Activated CD4-positive, CD25-positive, alpha-beta regulatory T cell treated with anti-CD3 and anti-CD28 coated beads, Interleukin-2, amount 50 U/mL, for 16 hours (primary cell): ENCODE measurements around the gene PIK3R6.

Experiments used
- DNase-seq: peaks from one replicate; pipeline ENCODE4 v3.0.0-alpha.2; 2020; ENCODE audit warnings: low read depth, low spot score

PIK3R6 gene, protein sequence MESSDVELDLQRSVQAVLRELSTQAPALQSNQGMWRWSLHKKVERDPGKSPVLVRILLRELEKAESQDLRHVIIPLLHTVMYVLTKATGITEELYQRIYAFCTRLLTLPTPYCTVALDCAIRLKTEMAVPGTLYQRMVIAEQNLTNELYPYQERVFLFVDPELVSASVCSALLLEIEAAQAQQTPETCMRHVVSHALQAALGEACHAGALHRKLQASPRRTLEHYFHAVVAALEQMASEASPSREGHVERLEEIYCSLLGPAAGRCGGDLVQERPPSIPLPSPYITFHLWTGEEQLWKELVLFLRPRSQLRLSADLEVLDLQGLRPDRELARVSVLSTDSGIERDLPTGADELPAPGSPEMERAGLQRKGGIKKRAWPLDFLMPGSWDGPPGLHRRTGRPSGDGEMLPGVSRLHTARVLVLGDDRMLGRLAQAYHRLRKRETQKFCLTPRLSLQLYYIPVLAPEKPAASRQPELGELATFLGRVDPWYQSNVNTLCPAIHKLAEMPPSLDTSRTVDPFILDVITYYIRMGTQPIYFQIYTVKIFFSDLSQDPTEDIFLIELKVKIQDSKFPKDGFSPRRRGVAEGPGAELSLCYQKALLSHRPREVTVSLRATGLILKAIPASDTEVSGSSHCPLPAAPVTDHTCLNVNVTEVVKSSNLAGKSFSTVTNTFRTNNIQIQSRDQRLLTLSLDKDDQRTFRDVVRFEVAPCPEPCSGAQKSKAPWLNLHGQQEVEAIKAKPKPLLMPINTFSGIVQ

DNA sequence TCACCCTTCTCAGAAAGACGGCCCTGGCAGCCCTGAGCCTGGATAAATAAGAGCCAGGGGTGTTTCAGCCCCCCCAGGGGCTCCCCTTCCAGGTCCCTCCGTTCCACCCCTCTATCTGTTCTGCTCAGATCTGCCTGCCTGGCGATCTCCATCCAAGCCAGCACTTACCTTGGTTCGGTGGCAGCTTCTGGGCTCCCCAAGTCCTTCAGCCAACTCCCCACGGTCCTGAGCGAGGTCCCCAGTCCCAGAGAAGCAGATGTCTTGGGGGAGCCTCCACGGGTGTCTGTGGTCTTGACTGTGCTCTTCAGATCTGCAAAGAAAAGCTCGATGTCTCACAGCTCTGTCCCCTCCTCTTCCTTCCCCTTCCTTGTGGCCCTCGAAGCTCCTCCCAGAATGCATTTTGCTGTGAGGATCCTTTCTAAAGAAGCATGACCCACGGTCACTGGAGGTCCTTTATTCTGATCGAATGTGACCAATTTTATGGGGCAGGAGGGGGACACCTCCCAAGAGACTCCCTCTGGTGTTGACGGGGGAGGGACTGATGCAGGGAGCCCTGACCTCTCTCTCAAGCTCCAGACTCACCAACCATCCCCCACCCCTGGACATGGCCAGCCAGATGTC is at the start of gene PIK3R6:
PIK3R6 (minus strand) TSS at position 314 of the 621 bp plus-strand sequence. CDS start 17,880 bp downstream, outside the sequence.
- DNase-seq = no peak

DNA sequence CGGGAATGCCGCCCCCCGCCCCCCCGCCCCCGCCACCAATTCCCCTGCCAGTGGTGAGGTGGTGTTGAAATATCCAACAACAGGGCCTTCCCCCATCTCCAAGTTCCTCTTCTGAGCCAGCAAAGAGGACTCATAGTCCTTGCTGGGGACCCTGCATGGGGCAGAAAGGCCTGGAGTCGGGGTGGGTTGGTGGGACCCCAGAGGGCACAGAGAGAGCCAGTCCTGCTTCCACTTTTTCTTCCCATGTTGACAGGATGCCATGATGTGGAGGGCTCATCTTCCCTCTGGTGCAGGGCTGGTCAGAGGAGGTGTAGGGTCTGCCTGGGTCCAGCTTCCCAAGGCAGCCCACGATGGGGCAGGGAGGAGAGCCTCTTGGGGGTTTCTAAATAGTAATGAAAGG is 49.0 kb upstream of the PIK3R6 start:
- no peak for DNase-seq

DNA sequence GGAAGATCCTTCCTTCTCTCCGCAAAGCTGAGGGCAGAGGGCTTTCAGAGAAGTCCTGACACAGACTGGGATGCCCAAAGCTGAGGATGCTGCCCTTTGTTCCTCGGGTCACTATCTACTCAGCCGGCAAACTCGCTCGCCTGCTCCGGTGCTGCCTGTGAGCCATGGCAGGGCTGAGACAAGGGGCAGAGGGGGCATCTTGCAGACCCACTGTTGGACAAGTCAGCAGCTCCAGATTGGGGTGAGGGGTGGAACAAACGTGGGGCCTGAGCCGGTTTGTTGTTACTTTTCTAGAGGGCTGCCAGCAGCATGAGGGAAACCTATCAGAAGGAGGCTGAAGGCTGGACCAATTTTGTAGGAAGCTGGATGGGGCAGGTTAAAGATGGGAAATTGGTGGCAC is 47.1 kb upstream of the PIK3R6 start:
- DNase-seq = no peak

DNA sequence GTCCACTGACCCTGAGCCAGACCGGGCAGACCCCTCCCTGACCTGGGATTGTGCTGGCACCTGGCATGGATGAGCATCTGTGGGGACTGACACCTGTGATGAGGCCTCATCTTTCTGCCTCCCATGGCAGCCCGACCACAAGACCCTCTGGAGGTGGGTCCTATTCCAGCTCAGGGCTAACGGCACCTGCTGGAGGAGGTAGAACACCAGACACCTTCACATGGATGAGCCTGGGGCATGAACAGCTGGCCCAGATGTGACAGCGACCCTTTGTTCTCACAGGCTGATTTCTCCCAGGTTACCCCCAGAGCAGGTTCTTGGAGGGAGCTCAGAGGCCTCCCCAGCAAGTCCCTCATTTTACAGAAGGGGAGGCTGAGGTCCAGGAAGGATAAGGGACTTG is 46.4 kb upstream of the PIK3R6 start:
- no peak for DNase-seq

DNA sequence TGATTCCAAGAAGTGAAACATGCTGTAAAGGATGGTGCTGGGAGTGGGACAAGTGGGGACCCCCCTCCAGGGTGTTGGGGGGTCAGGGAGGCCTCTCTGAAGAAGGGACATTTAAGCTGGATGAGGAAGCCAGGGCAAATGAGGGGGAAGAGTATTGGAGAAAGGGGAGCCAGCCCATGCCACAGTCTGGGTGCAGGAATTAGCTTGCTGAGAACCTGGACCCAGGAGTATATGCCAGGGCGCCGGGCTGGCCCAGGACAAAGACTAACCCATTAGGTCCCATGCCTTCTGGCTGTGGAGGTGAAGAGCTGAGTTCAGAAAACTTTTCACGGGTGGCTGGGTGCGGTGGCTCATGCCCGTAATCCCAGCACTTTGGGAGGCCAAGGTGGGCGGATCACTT is 45.6 kb upstream of the PIK3R6 start:
- DNase-seq = no peak

DNA sequence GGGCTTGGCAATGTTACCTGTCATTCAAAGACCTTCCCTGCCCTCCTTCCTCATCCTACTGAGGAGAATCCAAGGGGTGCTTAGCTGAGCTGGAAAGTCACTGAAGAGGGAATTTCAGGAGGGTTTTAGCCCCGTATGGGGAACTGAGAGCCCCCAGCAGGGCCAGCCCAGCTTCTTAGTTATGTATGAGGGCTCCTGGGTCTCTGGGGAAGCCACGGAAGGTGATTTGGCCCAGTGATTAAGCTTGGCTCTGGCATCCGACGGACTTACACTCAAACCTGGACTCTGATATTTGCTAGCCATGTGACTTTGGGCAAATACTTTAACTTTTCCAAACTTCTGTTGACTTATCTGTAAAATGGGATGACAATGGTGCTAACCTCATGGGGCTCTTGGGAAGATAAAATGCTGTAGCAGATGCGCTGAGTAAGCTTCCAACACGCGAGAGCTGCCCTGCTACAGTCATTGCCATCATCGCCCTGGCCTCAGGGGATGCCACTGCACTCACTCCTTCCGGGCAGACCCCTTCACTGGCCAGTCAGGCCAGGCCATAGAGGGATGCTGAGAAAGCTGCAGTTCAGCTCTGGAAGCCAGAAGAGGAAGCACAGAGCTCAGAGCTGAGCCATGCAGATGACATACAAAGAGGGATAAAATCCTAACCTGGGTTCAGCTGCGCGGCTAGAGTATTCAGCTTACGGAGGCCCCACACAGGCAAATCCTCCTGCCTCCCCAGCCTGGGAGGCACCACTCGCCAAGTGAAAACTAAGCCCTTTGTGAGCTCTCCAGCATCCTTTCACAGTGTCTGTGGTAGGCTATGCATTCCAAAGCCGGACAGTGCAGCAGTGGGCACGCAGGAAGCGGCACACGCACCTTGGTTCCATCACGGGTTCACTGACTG is 44.9 kb upstream of the PIK3R6 start:
- no peak for DNase-seq

DNA sequence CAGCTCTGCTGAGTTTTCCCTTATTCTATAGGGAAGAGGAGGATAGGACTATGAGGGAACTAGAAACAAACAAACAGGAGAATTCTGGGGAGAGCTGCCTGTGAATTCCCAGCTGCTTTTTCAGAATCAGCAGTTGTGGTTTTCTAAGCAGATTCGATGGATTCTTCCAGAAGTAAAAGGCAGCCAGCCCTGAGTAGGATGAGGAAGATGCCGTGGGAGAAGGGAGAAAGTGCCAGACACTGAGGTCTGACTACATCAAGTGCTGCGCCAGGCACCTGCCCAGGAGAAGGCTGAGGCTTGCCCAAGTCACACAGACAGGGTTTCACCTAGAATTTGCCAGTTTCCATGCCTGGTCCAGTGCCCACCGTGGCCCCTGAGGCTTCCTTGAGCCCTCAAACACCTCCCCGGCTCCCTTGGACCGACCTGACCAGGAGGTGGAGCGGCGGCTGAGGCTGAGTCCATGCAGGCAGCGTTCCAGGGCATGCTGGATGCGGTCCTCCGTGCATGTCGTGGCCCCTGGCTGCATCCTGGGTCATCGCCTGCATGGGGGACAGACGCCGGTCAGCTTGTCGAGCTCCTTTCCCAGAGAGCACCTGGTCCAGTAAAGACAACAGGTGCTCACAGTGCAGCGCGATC is 43.6 kb upstream of the PIK3R6 start:
- no peak for DNase-seq

DNA sequence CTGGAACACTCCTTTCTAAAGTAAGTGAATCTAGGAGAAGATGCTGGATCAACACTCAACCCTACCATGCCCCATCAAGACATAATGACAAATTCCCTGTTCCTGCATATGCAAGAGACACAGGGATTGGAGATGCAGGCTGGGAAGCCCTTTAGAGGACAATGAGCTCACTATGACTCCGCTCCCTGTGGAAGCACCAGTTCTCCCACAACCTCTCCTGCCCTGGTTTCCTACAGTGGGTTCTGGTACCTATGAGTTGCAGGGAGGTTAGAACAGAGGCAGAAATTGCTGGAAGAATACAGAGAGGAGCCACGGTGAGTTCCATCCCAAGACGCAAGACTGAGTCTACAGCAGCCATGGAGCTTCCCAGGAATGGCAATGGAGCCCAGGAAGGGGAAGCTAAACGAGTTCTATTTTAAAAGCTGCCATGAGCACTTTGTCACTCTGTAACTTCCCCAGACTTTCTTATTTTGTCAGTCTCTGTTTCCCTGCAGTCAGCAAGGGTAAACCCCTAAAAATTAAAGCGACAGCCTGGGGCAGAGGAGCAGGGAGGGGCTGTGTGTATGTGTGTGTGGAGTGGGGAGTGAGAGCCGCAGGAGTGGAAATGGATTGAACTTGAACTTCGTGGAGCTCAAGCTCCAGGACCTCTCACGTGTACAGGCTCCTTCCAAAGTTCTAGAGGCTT is 42.3 kb upstream of the PIK3R6 start:
- no peak for DNase-seq

DNA sequence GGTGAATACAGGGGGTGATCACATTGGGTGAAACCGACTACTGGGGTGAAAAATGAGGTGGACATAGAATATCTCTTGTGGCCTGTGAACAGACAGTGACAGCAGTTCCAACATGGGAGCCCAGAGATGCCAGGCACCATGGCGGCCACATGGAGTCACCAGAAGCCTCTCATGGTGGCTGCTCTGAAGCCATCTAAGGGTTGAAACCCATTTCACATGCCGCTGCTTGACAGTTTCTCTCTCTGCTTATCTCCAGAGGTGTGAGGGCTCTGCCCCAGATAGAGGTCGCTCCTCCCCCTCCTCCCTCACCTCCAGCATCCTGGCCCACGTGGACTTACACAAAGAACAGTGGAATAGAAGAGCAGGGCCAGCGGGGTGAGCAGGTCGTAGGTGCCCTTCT is 37.9 kb upstream of the PIK3R6 start:
- DNase-seq = no peak

DNA sequence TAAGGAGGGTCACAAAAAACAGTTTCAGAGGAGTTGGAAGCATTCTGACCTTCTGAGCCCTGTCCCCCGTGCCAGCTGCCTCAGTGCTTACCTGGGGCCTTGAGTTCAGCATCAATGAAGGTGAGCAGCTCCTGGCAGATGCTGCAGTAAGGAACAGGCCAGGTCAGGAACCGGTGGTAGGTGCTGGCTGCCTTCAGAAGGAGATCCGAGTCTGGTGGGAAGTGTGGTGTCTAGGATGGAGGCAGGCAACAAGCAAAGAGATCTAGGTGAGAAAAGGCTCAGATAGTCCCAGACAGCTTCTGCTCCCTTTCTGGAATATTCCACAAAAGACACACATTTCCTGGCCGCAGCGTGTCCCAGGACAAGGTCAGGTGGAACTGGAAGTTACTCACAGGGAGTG is 37.2 kb upstream of the PIK3R6 start:
- no peak for DNase-seq

DNA sequence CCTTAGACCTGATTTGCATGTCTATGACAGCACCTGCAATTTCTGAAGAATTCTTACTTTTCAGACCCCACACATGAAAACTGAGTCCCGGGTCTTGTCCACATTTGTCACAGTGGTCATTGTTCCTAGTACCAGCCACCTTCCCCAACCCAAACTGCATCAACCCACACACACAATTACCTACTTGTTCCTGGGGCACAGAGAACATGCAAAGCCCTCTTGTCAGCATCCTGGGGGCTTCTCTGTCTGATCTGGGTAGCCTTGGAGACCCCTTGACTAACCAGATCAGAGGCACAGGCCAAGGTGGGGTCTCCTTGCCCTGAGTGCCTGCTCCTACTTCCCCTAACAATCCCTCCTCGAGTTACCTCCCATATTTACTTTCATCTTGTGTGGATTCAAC is 36.7 kb upstream of the PIK3R6 start:
- no peak for DNase-seq

DNA sequence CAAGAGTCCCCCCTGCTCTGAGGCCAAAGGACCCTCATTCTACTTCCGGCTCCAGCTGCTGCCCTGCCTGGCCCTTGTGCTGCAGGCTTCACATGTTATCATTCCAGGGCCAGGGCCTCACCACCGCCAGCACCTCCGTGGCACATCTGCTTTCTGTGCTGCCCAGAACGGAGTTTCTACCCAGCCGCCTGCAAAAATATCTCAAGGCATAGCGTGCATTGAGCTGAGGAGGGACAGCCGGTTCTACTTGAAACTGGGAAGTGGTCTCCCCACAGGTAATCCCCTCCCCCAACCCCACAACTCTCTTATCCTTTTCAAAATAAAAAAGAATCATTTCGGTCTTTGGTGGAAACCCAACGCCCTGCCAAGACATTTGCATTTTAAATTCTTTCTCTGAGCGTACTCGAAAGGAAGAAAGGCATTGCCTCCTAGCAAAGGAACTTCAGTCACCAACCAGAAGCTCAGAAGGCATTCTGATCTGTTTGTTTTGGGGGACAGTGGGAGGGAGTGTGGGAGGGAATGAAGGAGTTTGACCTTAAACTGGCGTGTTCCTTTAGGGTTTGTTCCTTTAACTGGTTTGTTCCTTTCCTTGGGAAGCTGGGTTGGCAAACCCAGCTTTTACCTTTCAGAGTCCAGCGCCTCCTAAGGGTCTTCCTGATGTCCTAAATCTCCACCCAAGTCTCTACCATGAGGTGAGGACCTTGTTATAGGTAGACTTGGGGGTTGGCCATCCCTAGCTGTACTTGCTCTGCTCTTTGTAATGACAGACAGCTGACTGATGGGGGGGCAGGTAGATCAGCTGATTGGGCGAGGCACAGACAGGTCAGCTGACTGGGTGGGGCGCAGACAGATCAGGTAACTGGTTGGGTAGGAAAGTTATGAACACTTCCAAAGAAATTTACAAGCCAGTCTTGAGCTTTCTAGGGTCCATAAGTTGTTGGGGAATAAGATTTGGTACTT is 33.4 kb upstream of the PIK3R6 start:
- no peak for DNase-seq

DNA sequence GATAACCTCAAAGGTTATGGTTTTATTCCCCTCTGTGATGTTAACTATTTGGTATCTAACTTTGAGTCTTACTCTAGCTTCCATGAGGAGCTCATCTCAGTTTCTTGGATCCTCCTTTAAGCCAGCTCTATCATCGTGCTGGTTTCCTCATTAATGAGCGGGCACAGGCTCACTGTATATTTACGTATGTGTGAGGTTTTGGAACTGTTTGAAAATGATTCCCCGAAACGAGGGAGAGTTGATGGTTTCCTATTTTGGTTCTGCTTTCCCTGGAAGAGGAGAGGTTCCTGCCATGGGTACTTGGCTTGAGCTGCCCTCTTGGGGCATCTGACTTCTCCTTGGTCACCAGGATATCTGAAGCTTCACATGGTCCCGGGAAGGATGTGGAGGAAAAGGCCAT is 32.7 kb upstream of the PIK3R6 start:
- no peak for DNase-seq

DNA sequence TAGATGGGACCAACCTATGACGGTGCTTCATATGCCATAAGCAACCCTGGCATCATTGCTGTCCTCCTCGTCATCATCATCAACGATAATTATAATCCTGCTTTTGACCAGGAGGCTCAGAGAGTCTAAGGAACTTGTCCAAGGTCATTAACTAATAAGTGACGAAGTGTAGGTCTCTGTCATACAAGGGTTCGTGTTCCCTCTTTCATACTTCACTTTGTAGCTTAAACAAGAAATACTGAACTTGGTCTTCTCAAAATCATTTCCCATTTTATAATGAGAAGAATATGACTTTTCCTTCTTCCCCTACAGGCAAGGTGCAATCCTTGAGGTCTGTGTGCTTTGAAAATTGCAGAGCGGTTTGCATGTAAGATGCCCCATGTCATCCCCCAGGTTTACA is 31.2 kb upstream of the PIK3R6 start:
- no peak for DNase-seq

DNA sequence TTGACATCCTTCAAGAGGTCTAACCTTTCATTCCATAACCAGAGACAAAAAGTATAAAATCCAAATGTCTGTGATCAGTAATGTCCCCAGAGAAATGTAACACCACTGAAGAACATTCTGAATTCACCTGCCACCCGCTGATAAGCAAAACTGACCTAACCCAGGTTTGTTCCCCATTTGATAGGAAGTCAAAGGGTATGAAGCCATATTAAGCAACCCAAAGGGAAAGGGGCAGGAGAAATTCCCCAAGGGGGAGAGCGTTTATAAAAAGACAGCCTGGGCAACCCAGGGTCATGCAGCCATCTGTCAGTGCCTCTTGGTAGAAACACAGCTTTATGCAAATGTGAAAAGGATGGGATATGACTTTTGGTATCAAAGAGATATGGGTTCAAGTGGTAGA is 30.7 kb upstream of the PIK3R6 start:
- DNase-seq = no peak

DNA sequence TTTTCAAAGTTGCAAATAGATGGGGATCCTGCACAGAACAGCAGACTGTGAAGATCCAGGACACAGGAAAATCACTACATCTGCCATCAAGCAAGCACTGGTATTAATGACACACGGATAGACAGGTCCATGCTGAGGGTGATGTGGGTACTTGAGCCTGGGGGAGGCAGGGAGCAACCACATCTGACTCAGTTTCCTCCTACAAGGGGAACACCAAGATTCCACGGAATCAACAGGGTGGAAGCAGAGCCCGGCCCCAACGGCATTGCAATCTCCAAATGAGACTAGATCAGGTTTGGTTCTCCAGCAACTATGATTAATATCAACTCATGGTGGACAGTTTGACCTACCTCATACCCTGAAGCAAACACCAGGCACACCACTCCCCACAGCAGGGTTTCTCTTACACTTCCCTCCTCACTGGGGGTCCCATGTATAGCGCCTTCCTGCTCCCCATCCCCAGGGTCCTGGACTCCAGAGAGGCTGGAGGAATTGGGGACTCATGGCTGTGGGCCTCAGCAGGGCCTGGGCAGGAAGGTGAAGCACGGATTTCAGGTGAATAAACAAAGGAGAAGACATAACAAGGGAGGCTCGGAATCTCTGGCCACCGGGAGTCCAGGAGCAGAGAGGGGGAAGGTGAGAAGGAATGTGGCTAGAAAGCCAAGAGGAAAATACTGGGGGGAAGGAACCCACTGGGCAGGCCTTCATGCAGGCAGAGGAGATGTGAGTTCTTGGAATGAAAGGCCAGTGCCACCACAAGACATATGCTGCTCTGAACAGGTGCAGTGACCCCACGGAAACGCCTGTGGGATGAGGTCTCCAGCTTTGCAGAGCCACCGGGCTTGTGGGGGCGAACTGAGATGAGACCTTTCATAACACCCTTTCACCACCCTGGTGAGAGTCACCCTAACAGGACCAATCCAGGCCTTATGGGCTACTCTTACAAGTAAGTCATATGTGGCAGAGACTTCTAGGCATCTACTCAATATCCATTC is 29.5 kb upstream of the PIK3R6 start:
- no peak for DNase-seq

DNA sequence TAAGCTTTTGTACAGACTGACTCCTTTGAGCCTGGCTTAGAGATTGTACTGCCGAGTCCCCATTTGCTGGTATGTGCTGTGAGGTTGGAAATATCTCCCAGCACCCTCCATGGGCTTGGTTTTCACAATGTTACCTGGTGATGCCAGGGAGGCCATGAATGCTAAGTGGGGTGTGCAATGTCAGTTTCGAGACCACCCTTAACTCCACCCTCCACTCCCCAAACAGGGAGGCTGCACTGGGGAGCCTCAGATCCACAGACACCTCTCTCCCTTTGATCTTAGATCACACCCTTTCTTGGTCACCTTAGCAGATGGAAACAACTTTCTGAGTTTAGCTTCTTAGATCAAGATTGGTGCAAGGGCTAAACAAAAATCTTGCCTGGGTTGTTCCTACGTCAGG is 28.6 kb upstream of the PIK3R6 start:
- DNase-seq = no peak
